Naive B cell (primary cell): ENCODE results near the gene DPM3. TPM values are rescaled to one million over a fixed set of nuclear protein-coding genes. Genes with fewer than 3 reads are reported as not detected.

Experiments used
- ATAC-seq, 2 donors: fragments of 150-1000 bp; cut with Tn5 transposase; 2 replicates each; pipeline ENCODE4 v1.10.0; 2021; ENCODE audit warnings: low read depth in 2 of 2, mild to moderate bottlenecking in 2 of 2, moderate library complexity in 2 of 2
- DNase-seq: peaks from one replicate; pipeline ENCODE4 v3.0.0; 2022
- H3K27ac Mint-ChIP-seq, 6 donors: one replicate each; pipeline ENCODE4 v1.8.0; 2020 to 2022; ENCODE audit warnings: mild to moderate bottlenecking in 6 of 6, mixed read lengths in 6 of 6, moderate library complexity in 5 of 6, inconsistent platforms in 2 of 6
- H3K27me3 Mint-ChIP-seq, 3 donors: one replicate each; pipeline ENCODE4 v1.8.0; 2021 to 2022; ENCODE audit warnings: mixed read lengths in 3 of 3, mild to moderate bottlenecking in 1 of 3
- H3K36me3 Mint-ChIP-seq, 2 donors: one replicate each; pipeline ENCODE4 v1.8.0; 2020 to 2022; ENCODE audit warnings: mixed read lengths in 2 of 2, inconsistent platforms in 1 of 2, mild to moderate bottlenecking in 1 of 2
- H3K4me1 Mint-ChIP-seq, 3 donors: one replicate each; pipeline ENCODE4 v1.8.0; 2020 to 2022; ENCODE audit warnings: mixed read lengths in 3 of 3, inconsistent platforms in 1 of 3, mild to moderate bottlenecking in 1 of 3, moderate library complexity in 1 of 3
- H3K4me3 Mint-ChIP-seq, 8 donors: one replicate each; pipeline ENCODE4 v1.8.0; 2020 to 2022; ENCODE audit warnings: mild to moderate bottlenecking in 8 of 8, mixed read lengths in 8 of 8, moderate library complexity in 8 of 8, inconsistent platforms in 2 of 8
- H3K9me3 Mint-ChIP-seq, 7 donors: one replicate each; pipeline ENCODE4 v1.8.0; 2020 to 2022; ENCODE audit warnings: mixed read lengths in 7 of 7, mild to moderate bottlenecking in 5 of 7, inconsistent platforms in 2 of 7, moderate library complexity in 1 of 7
- polyA plus RNA-seq, 6 donors: library from polyadenylated mRNA; unstranded; fragments of 300-500 nt; fragmentation: Illumina TruSeq; gene quantifications; one replicate each; pipeline ENCODE4 v1.2.3, GENCODE V29; 2021; ENCODE audit warnings: low read depth in 6 of 6

Gene DPM3
- polyA plus RNA-seq, 6 donors from 2014 or later: 77.4 to 100 (median 90.5) TPM

DNA sequence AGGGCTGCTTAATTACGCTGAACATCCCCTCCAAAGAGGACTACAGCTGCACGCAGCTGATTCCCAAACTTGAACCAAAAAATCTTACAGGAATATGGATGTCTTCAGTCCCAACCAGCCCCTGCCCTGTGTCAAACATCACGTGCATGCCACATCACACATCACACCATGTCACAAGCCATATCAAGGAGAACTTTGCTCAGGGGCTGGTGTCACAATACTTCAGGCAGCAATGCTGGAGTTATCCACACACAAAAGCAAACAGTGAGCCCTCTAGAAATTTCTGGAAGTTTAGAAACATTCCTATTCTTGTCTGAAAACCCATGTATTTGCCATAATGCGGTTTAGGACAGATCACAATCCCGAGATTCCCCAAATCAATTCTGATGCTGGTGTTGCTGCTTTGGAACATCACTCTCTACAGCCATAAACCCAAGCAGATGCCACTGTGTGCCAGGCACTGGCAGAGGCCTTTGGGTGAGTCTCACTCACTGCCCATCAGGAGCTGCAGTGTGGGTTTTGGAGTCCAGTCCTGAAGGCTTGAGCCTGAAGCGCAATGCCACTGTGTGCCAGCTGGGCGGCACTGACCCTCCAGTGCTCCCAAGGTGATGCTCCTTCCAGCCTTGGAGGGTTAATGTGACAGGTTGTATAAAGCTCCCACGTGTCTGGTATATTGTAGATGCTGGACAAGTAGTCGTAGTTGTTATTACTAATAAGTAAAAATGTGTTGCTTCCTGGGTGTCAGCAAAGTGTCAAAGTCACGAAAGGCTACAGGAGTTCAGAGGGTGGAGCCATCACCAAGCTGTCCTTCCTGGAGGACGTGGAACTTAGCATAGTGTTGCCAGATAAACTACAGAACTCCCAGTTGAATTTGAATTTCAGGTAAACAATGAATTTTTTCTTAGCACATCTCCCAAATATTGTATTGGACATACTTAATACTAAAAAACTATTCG, 32.7 kb downstream of the DPM3 start:
- Mint-ChIP-seq H3K4me1 (no peaks in the 10 kb centered on the region), H3K4me3 (no peak overlapping the region), H3K27ac (peak overlapping the region in 1 of 6 donors; percentile 74), H3K27me3 (peaks cover 0 to 6% (median 0%) of the 10 kb centered on the region in 3 donors), H3K9me3 (no peaks in the 10 kb centered on the region), H3K36me3 (no peaks in the 10 kb centered on the region)
- DNase-seq (no peak), ATAC-seq (no peak)

- no peak for DNase-seq
- Mint-ChIP-seq H3K27me3 (peaks cover 0 to 6% (median 0%) of the 10 kb centered on the region in 3 donors), H3K36me3 (no peaks in the 10 kb centered on the region), H3K9me3 (no peaks in the 10 kb centered on the region), H3K4me3 (no peak overlapping the region), H3K4me1 (no peaks in the 10 kb centered on the region), H3K27ac (no peak overlapping the region)
- ATAC-seq: no peak
These were observed 33.5 kb downstream of the DPM3 start for GRCh38 chr1:155106862-155107261.

GRCh38 chr1:155105604-155106011, 34.7 kb downstream of the DPM3 start:
- Mint-ChIP-seq H3K27me3 (no peaks in the 10 kb centered on the region), H3K4me1 (no peaks in the 10 kb centered on the region), H3K4me3 (no peak overlapping the region), H3K36me3 (no peaks in the 10 kb centered on the region), H3K27ac (no peak overlapping the region), H3K9me3 (no peaks in the 10 kb centered on the region)
- ATAC-seq (no peak), DNase-seq (no peak)

DNA sequence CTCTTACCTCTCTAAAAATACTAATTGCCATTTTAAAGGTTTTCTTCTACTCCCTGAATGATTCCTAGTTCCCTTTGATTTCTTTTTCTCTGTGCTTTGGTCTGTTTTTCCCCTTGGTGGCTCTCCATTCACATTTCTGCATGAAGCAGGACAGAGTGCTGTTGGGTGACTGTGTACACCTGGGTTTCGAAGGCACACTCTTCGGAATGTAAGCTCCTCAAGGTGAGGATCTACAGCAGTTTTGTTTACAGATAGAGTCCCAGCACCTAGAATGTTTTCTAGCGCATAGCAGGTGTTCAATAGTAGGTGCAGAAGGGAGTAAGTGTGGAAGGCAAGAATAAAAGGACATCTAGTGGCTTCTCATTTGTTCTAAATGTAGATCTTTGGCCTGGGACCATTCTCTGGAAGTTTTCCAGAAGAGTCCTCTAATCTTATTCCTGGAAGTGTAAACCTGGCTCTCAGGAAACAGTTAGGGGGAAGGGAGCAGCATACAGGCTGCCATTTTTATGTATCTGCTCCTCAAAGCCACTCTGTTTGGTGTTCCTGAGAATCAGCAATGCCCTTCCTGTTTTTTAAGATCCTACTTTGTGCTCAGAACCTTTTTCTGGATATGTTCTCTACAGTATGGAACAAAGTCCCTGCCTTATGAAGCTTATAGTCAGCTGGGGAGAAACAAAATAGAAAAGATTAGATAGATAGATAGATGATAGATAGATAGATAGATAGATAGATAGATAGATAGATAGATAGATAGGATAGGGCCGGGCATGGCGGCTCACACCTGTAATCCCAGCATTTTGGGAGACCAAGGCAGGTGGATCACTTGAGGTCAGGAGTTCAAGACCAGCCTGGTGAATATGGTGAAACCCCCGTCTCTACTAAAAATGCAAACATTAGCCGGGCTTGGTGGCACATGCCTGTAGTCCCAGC, 35.5 kb downstream of the DPM3 start:
- H3K27ac Mint-ChIP-seq: peak overlapping the region in 2 of 6 donors; percentile 45 to 64
- no peak for DNase-seq
- no peak for ATAC-seq
- no peaks in the 10 kb centered on the region for H3K9me3 Mint-ChIP-seq
- no peak overlapping the region for H3K4me3 Mint-ChIP-seq
- H3K36me3 Mint-ChIP-seq: no peaks in the 10 kb centered on the region
- no peaks in the 10 kb centered on the region for H3K27me3 Mint-ChIP-seq
- H3K4me1 Mint-ChIP-seq: no peaks in the 10 kb centered on the region

GRCh38 chr1:155103325-155103724, 37.0 kb downstream of the DPM3 start:
- H3K9me3 Mint-ChIP-seq: peaks cover 0 to under 1% (median 0%) of the 10 kb centered on the region in 7 donors
- no peak for DNase-seq
- no peaks in the 10 kb centered on the region for H3K4me1 Mint-ChIP-seq
- no peak overlapping the region for H3K27ac Mint-ChIP-seq
- no peaks in the 10 kb centered on the region for H3K27me3 Mint-ChIP-seq
- H3K4me3 Mint-ChIP-seq: no peak overlapping the region
- H3K36me3 Mint-ChIP-seq: no peaks in the 10 kb centered on the region
- no peak for ATAC-seq

DNA sequence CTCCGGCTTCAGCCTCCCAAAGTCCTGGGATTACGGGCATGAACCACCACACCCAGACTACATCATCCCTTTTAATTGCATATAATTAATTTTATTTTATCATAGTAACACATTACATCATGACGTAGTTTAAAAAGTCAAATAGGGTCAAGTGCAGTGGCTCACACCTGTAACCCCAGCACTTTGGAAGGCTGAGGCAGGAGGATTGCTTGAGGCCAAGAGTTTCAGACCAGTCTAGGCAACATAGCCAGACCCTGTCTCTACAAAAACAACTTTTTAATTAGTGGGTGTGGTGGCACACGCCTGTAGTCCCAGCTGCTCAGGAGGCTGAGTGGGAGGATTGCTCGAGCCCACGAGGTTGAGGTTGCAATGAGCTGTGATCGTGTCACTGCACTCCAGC, 41.0 kb downstream of the DPM3 start:
- Mint-ChIP-seq H3K27ac (no peak overlapping the region), H3K36me3 (no peaks in the 10 kb centered on the region), H3K9me3 (peaks cover 0 to 2% (median 0%) of the 10 kb centered on the region in 7 donors), H3K4me1 (no peaks in the 10 kb centered on the region), H3K27me3 (no peaks in the 10 kb centered on the region), H3K4me3 (no peak overlapping the region)
- DNase-seq (no peak), ATAC-seq (no peak)

DNA sequence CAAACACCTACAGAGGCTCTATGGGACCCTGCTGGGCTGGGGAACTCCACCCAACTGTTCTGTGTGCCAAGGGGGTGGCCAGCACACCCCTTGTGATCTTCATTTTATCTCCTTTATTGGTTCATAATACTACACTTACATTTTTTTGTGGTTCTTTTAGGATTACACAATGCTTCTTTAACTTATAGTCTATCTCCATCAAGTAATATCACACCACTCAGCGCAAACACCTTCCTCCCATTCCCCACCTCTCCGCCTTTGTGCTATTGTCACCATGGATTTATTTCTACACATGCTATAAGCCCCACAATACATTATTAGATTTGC, 45.7 kb downstream of the DPM3 start:
- H3K4me3 Mint-ChIP-seq: no peak overlapping the region
- H3K4me1 Mint-ChIP-seq: peaks cover 4 to 9% (median 8%) of the 10 kb centered on the region in 3 donors
- no peak overlapping the region for H3K27ac Mint-ChIP-seq
- H3K27me3 Mint-ChIP-seq: no peaks in the 10 kb centered on the region
- DNase-seq (no peak), ATAC-seq (peak in 1 of 2 donors; percentile 67)
- no peaks in the 10 kb centered on the region for H3K36me3 Mint-ChIP-seq
- peaks cover 0 to 2% (median 0%) of the 10 kb centered on the region in 7 donors for H3K9me3 Mint-ChIP-seq

GRCh38 chr1:155093911-155094621, 46.3 kb downstream of the DPM3 start:
- Mint-ChIP-seq H3K9me3 (peaks cover 0 to 2% (median 0%) of the 10 kb centered on the region in 7 donors), H3K27ac (no peak overlapping the region), H3K4me1 (peaks cover 4 to 9% (median 8%) of the 10 kb centered on the region in 3 donors), H3K36me3 (no peaks in the 10 kb centered on the region), H3K4me3 (no peak overlapping the region), H3K27me3 (no peaks in the 10 kb centered on the region)
- ATAC-seq: peak in 1 of 2 donors; percentile 70
- no peak for DNase-seq

GRCh38 chr1:155092641-155093040, 47.7 kb downstream of the DPM3 start:
- H3K27me3 Mint-ChIP-seq: no peaks in the 10 kb centered on the region
- H3K4me1 Mint-ChIP-seq: peaks cover 4 to 9% (median 8%) of the 10 kb centered on the region in 3 donors
- H3K36me3 Mint-ChIP-seq: no peaks in the 10 kb centered on the region
- H3K4me3 Mint-ChIP-seq: peak overlapping the region in 1 of 8 donors; percentile 24
- ATAC-seq: no peak
- no peak overlapping the region for H3K27ac Mint-ChIP-seq
- H3K9me3 Mint-ChIP-seq: no peaks in the 10 kb centered on the region
- no peak for DNase-seq

DNA sequence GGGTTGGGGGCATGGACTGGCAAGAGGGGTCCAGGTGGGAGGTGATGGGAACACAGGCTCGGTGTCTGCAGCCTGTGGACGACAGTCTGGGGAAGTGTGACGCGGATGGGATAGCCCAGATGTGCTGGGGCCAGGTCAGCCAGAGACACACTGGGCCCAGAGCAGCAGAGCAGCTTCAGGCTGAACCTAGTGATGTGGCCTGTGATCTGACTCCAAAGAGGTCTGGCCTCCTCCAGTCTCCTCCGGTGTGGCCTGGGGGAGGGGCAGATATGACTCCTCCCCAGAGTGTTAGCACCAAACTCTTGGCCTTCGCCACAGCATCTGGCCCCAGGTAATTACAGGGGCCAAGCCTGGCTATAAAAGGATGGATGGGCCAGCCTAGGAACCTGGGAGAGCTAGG, 48.2 kb downstream of the DPM3 start:
- DNase-seq (no peak), ATAC-seq (no peak)
- Mint-ChIP-seq H3K27ac (no peak overlapping the region), H3K4me1 (peaks cover 4 to 9% (median 8%) of the 10 kb centered on the region in 3 donors), H3K9me3 (no peaks in the 10 kb centered on the region), H3K27me3 (no peaks in the 10 kb centered on the region), H3K4me3 (no peak overlapping the region), H3K36me3 (no peaks in the 10 kb centered on the region)

- DNase-seq (peak; percentile 76), ATAC-seq (peak; percentile 79 to 82)
- Mint-ChIP-seq H3K27me3 (no peaks in the 10 kb centered on the region), H3K4me1 (peaks cover 5 to 14% (median 8%) of the 10 kb centered on the region in 3 donors), H3K36me3 (no peaks in the 10 kb centered on the region), H3K9me3 (no peaks in the 10 kb centered on the region), H3K4me3 (no peak overlapping the region), H3K27ac (no peak overlapping the region)
These were observed 49.0 kb downstream of the DPM3 start for GRCh38 chr1:155091071-155092051.
